COLO829 (cell line): ENCODE measurements around the gene CCDC121.

Experiments used
- DNase-seq: peaks from one replicate; pipeline ENCODE4 v3.0.0; 2012; ENCODE audit warnings: low spot score

The CCDC121 gene

DNA sequence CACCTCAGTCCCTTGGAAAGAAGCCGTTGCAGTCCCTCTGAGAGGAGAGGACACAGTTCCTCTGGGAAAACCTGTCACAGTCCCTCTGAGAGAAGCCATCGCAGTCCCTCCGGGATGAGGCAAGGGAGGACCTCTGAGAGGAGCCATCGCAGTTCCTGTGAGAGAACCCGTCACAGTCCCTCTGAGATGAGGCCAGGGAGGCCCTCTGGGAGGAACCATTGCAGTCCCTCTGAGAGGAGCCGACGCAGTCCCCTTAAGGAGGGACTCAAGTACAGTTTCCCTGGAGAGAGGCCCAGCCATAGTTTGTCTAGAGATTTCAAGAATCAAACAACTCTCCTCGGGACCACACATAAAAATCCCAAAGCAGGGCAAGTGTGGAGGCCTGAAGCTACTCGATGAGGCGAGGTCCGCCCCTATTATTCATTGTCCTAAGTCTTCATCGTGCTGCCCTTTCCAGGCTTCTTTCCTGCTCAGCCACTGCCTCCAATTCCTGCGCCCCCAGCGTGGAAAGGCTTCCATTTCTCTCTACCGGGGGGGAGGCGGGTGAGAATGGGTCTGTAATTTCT lies 46.6 kb downstream of the CCDC121 start:
- DNase-seq = no peak

DNA sequence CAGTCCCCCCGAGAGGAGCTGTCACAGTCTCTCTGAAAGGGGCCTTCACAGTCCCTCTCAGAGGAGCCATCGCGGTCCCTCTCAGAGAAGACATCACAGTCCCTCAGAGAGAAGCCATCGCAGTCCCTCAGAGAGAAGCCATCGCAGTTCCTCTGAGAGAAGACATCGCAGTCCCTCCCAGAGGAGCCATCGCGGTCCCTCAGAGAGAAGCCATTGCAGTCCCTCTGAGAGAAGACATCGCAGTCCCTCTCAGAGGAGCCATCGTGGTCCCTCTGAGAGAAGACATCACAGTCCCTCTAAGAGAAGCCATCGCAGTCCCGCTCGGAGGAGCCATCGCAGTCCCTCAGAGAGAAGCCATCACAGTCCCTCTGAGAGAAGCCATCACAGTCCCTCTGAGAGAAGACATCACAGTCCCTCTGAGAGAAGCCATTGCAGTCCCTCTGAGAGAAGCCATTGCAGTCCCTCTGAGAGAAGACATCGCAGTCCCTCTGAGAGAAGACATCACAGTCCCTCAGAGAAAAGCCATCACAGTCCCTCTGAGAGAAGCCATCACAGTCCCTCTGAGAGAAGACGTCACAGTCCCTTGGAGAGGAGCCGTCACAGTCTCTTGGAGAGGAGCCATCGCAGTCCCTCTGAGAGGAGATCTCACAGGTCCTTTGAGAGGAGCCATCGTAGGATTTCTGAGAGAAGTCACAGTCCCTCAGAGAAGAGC lies 47.2 kb downstream of the CCDC121 start:
- no peak for DNase-seq
